Bronchial epithelial cell (primary cell): ENCODE data around the gene GPBP1. TPM values are rescaled to one million over a fixed set of nuclear protein-coding genes. Genes with fewer than 3 reads are reported as not detected.
"Not testable (repeated sequence)": the region's sequence is repeated elsewhere in the genome, so short reads cannot be mapped to it uniquely, and the experiment has no call there.

Experiments used
- DNase-seq: peaks from one replicate; pipeline ENCODE4 v3.0.0-alpha.2; 2010; ENCODE audit warnings: low read depth
- FAIRE-seq: peaks from 2 replicates; lab custom pipeline; 2011; peaks lifted over from hg19 to GRCh38; lab: Jason Lieb, UNC
- H3K27me3 ChIP-seq: 2 replicates; pipeline ENCODE4 v1.5.1; 2011; ENCODE audit warnings: low read length; ENCODE audit not compliant: control insufficient read depth, insufficient read depth
- H3K36me3 ChIP-seq: 2 replicates; pipeline ENCODE4 v1.5.1; 2011; ENCODE audit warnings: low read length; ENCODE audit not compliant: control insufficient read depth, insufficient read depth
- H3K4me3 ChIP-seq: 2 replicates; pipeline ENCODE4 v1.5.1; 2011; ENCODE audit warnings: mild to moderate bottlenecking, low read depth, low read length, control low read depth
- total RNA-seq: library from RNA; depleted of rRNA; stranded (reverse); fragments of >200 nt; gene quantifications from 2 replicates; pipeline ENCODE4 v1.2.1, GENCODE V29; 2014
- TF ChIP-seq, protein P1 (sequence below): IDR thresholded peaks from 2 replicates; pipeline ENCODE4 v1.5.1; 2011; ENCODE audit warnings: mild to moderate bottlenecking, moderate library complexity, low read length, control low read depth, inconsistent platforms; ENCODE audit not compliant: insufficient read depth, severe bottlenecking

GPBP1 gene
- total RNA-seq, 1 donor from 2014 or later: 84.2 TPM

DNA sequence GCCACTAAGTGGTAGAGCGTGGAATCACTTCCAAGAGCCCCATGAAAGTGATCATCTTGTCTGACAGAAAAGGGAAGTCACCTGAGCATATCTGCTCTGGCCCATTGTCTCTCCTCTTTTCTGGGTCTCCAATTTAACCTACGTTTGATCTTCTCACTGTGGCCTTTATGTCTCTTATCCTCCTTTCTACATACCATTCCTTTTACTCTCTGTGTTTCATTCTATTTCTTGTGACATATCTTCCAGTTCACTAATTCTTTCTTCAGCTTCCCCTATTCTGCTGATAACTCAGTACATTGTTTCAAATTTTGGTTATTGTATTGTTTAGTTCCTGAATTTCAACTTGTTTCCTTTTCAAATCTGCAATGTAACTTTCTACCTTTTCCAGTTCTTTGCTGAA lies 132.5 kb downstream of the GPBP1 start:
- Histone ChIP-seq H3K27me3 (peaks cover 4% of the 10 kb centered on the region), H3K4me3 (no peak overlapping the region), H3K36me3 (no peaks in the 10 kb centered on the region)
- TF ChIP-seq, protein P1, sequence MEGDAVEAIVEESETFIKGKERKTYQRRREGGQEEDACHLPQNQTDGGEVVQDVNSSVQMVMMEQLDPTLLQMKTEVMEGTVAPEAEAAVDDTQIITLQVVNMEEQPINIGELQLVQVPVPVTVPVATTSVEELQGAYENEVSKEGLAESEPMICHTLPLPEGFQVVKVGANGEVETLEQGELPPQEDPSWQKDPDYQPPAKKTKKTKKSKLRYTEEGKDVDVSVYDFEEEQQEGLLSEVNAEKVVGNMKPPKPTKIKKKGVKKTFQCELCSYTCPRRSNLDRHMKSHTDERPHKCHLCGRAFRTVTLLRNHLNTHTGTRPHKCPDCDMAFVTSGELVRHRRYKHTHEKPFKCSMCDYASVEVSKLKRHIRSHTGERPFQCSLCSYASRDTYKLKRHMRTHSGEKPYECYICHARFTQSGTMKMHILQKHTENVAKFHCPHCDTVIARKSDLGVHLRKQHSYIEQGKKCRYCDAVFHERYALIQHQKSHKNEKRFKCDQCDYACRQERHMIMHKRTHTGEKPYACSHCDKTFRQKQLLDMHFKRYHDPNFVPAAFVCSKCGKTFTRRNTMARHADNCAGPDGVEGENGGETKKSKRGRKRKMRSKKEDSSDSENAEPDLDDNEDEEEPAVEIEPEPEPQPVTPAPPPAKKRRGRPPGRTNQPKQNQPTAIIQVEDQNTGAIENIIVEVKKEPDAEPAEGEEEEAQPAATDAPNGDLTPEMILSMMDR: no peak
- FAIRE-seq (no peak), DNase-seq (no peak)

DNA sequence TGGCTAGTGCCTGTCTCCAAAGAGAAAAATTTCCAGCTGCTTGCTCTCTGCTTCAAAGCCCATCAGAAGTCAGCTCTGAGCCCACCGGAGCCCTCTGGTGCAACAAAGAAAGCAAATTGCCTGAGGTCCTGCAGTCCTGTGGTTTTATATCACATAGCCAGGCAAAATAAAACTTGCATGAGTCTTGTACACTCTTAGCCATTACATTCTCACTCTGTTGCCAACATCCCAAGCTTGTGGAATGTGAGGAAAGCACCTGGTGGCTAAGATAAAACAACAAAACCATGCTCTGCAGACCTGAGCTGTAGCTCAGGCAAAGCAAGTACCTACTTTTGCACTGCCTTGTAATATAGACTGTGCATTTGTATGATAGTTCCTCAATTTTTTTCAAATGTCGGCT lies 133.7 kb downstream of the GPBP1 start:
- TF ChIP-seq, protein P1: no peak
- FAIRE-seq: no peak
- peaks cover 4% of the 10 kb centered on the region for H3K27me3 ChIP-seq
- H3K4me3 ChIP-seq: no peak overlapping the region
- no peak for DNase-seq
- no peaks in the 10 kb centered on the region for H3K36me3 ChIP-seq

DNA sequence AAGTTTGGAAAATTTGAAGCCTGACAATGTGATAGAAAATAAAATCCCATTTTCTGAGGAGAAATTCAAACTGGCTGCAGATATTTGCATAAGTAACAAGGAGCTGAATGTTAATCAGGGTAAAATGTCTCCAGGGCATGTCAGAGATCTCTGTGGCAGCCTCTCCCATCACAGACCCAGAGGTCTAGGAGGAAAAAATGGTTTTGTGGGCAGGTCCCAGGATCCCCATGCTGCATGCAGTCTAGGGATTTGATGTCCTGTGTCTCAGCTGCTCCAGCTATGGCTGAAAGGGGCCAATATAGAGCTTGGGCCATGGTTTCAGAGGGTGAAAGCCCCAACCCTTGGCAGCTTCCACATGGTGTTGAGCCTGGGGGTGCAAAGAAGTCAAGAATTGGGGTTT lies 135.2 kb downstream of the GPBP1 start:
- FAIRE-seq, H3K27me3 ChIP-seq, H3K36me3 ChIP-seq, DNase-seq, H3K4me3 ChIP-seq: not testable (repeated sequence)

DNA sequence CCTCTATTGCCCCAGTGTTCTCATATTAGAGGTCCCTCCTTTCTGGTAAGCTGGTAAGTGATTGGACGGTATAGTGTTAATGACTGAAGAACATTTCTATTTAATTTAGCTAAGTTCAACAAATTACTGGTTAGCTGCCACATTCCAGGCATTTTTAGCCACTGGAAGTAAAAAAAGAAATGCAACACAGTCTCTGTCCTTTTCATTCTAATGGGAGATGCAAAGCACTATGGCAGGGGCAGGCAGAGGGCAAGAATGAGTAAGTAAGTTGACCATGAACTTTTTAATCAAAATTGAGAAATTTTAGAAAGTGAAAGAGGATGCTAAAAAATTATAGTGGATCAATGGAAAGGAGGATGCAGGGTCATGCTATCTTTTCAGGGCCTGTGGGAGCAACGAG lies 137.4 kb downstream of the GPBP1 start:
- H3K36me3 ChIP-seq: no peaks in the 10 kb centered on the region
- H3K4me3 ChIP-seq: no peak overlapping the region
- FAIRE-seq (no peak), DNase-seq (no peak)
- TF ChIP-seq, protein P1: no peak
- no peaks in the 10 kb centered on the region for H3K27me3 ChIP-seq

DNA sequence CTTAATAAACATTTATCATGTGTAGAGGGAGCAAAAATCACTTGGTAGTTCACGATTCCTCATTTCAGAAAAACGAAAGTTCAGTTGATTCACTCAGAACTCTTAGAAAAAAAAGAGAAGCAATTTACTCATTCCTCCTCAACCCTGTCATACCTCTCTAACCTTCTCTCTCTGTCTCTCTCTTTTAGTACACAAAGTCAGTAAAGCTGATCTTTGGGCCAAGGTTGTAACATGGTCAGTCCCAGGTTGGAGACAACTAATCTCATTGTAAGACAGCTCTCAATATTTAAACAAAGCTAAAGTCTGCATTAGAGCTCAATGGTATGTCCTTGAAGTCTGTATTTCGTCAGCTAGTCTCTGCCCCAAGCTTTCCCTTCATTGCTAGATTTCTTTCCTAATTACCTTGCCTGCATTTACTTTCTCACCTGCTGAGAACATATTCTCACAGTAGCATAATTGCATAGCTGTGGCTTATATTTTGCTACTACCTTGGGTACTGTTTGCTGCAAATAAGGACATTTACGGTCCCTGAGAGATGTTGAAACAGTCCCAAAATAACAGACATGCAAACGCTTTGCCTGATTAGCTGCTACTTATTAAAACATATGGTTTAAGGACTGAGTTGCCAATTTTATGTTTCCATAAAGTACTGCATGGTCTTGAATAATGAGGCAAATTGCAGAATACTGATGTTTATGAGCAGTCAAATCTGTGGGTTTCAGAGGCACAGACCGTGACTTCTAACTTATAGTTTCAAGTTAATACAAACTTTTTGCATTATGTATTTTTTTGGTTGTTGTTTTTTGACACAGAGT lies 138.3 kb downstream of the GPBP1 start:
- no peak for FAIRE-seq
- Histone ChIP-seq H3K4me3 (no peak overlapping the region), H3K27me3 (no peaks in the 10 kb centered on the region), H3K36me3 (no peaks in the 10 kb centered on the region)
- TF ChIP-seq, protein P1: no peak
- DNase-seq: no peak

DNA sequence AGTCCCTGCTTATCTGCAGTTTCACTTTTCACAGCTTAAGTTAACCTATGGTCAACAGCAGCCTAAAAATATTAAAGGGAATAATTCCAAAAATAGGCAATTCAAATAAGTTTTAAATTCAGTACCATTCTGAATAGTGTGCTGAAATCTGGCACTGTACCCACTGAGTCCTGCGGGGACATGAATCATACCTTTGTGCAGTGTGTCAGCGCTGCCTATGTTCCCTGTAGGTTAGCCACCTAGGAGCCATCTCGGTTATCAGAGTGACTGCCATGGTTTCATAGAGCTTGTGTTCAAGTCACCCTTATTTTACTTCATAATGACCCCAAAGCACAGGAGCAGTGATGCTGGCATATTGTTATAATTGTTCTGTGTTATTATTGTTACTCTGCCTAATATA lies 139.9 kb downstream of the GPBP1 start:
- TF ChIP-seq, protein P1: no peak
- no peak for FAIRE-seq
- Histone ChIP-seq H3K4me3 (no peak overlapping the region), H3K27me3 (peaks cover 2% of the 10 kb centered on the region), H3K36me3 (no peaks in the 10 kb centered on the region)
- peak; percentile 64 for DNase-seq

Other genes with a start within 250 kb of the GPBP1 start
- gene MIER3, start 221.9 kb upstream of the GPBP1 start, total RNA-seq: 18.2 and 32.9 TPM in 2 replicates